Stomach (tissue), 4 donors: ENCODE results near the gene ZFX.

Source experiments
- CTCF ChIP-seq, 7 experiments: fragments of 450-650 bp in 4 of 7; fragments of 200-600 bp in 3 of 7; sonication (generic) in 3 of 7; IDR thresholded peaks; one replicate each; pipeline ENCODE4 v1.5.1; 2016 to 2019; ENCODE audit warnings: antibody characterized with exemption in 7 of 7, control low read depth in 2 of 7, mild to moderate bottlenecking in 1 of 7
- EP300 ChIP-seq: sonication (generic); formaldehyde crosslinking; IDR thresholded peaks from one replicate; pipeline ENCODE4 v1.6.1; 2017; ENCODE audit warnings: antibody characterized with exemption

- TF ChIP-seq EP300 (no peak), CTCF (IDR thresholded peaks at IDR 0.05) (no peak)
Measured at GRCh38 chrX:24221872-24222271, 72.3 kb downstream of the ZFX start.
